A673 (cell line): Measurements from ENCODE around the gene DGKD.

Experiments used
- EZH2 ChIP-seq: fragments of 200-600 bp; sonication (generic); IDR thresholded peaks from 2 replicates; pipeline ENCODE4 v1.6.1; 2017; ENCODE audit warnings: borderline replicate concordance, low read depth, mild to moderate bottlenecking, mixed read lengths, antibody characterized with exemption, low read length; ENCODE audit not compliant: poor library complexity, severe bottlenecking
- TF ChIP-seq, protein P1 (sequence below): fragments of 300-800, 200-600 bp; sonication (generic); conservative IDR thresholded peaks from 2 replicates; pipeline ENCODE4 v1.5.1; 2017; ENCODE audit warnings: low read depth, mild to moderate bottlenecking, antibody characterized with exemption, low read length, moderate library complexity, mixed read lengths

DNA sequence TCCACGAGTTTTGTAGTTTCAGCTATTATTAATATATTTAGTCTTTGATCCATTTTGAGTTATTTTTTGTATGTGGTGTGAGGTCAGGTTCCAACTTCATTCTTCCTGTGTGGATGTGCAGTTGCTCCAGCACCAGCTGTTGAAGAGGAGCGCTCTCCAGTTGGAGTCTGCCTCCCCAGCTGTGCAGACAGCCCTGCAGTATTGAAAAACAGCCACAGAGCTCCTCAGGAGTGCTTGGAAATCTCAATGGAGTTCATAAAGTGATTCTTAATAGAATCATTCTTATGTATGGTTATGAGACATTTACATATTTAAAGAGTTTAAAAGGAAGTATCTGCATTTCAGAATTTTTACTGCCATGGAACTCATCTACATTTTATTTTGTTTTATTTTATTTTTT, 17.3 kb downstream of the DGKD start:
- TF ChIP-seq, protein P1, sequence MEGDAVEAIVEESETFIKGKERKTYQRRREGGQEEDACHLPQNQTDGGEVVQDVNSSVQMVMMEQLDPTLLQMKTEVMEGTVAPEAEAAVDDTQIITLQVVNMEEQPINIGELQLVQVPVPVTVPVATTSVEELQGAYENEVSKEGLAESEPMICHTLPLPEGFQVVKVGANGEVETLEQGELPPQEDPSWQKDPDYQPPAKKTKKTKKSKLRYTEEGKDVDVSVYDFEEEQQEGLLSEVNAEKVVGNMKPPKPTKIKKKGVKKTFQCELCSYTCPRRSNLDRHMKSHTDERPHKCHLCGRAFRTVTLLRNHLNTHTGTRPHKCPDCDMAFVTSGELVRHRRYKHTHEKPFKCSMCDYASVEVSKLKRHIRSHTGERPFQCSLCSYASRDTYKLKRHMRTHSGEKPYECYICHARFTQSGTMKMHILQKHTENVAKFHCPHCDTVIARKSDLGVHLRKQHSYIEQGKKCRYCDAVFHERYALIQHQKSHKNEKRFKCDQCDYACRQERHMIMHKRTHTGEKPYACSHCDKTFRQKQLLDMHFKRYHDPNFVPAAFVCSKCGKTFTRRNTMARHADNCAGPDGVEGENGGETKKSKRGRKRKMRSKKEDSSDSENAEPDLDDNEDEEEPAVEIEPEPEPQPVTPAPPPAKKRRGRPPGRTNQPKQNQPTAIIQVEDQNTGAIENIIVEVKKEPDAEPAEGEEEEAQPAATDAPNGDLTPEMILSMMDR = no peak
- no peak for TF ChIP-seq EZH2
